CD4-positive, alpha-beta T cell (primary cell): ENCODE measurements around the gene IL11. TPM values are rescaled to one million over a fixed set of nuclear protein-coding genes. Genes with fewer than 3 reads are reported as not detected.

Source experiments
- ATAC-seq: fragments of 200-7000 bp; cut with Tn5 transposase; one replicate; pipeline ENCODE4 v1.10.0; 2022; ENCODE audit warnings: mild to moderate bottlenecking; ENCODE audit not compliant: poor library complexity
- CTCF ChIA-PET: fragments of 350-600 bp; sonication (Branson Sonifier 250); formaldehyde crosslinking; loops from one replicate; lab custom pipeline; 2021; ENCODE audit warnings: antibody characterized with exemption, inconsistent platforms; lab: Charles Lee
- POLR2A ChIA-PET: fragments of 350-600 bp; sonication (Branson Sonifier 250); formaldehyde crosslinking; loops from one replicate; lab custom pipeline; 2021; ENCODE audit warnings: antibody characterized with exemption, inconsistent platforms; lab: Charles Lee
- DNase-seq, 14 experiments: peaks; one replicate each; pipeline ENCODE4 v3.0.0-alpha.2; 2013 to 2020; ENCODE audit warnings: mixed read lengths in 2 of 14
- H3K27ac ChIP-seq, 2 donors: one replicate each; pipeline versions ENCODE4 v1.5.1 to v1.7.0; 2013; ENCODE audit warnings: low read length in 2 of 2, low read depth in 1 of 2, mild to moderate bottlenecking in 1 of 2
- H3K27me3 ChIP-seq, 2 experiments: 1 replicate in 1 of 2; 2 replicates in 1 of 2; pipeline versions ENCODE4 v1.6.1 to v1.7.0; 2013; ENCODE audit warnings: low read length in 2 of 2, control low read depth in 1 of 2, mild to moderate bottlenecking in 1 of 2, moderate library complexity in 1 of 2; ENCODE audit not compliant: insufficient read depth in 2 of 2, control insufficient read depth in 1 of 2
- H3K36me3 ChIP-seq: one replicate; pipeline ENCODE4 v1.6.1; 2013; ENCODE audit warnings: low read length, control low read depth; ENCODE audit not compliant: insufficient read depth
- H3K4me1 ChIP-seq: one replicate; pipeline ENCODE4 v1.6.1; 2013; ENCODE audit warnings: low read length, control low read depth; ENCODE audit not compliant: insufficient read depth
- H3K4me3 ChIP-seq: one replicate; pipeline ENCODE4 v1.5.1; 2013; ENCODE audit warnings: mild to moderate bottlenecking, low read length, moderate library complexity
- H3K9me3 ChIP-seq, 2 experiments: 1 replicate in 1 of 2; 2 replicates in 1 of 2; pipeline versions ENCODE4 v1.6.1 to v1.7.0; 2013; ENCODE audit warnings: low read length in 2 of 2, mild to moderate bottlenecking in 2 of 2, control low read depth in 1 of 2, moderate library complexity in 1 of 2; ENCODE audit not compliant: control insufficient read depth in 1 of 2, insufficient read depth in 1 of 2
- H3K27ac Mint-ChIP-seq: one replicate; pipeline ENCODE4 v1.8.0; 2020; ENCODE audit warnings: mixed read lengths
- H3K27me3 Mint-ChIP-seq: one replicate; pipeline ENCODE4 v1.8.0; 2021; ENCODE audit warnings: mixed read lengths
- H3K36me3 Mint-ChIP-seq: one replicate; pipeline ENCODE4 v1.8.0; 2021; ENCODE audit warnings: low read depth, mixed read lengths
- H3K4me1 Mint-ChIP-seq: one replicate; pipeline ENCODE4 v1.8.0; 2021; ENCODE audit warnings: low read depth, mixed read lengths
- H3K4me3 Mint-ChIP-seq: one replicate; pipeline ENCODE4 v1.8.0; 2020; ENCODE audit warnings: mild to moderate bottlenecking, mixed read lengths
- H3K9me3 Mint-ChIP-seq: one replicate; pipeline ENCODE4 v1.8.0; 2020; ENCODE audit warnings: mixed read lengths
- CTCF ChIP-seq: fragments of 200-600 bp; IDR thresholded peaks from one replicate; pipeline ENCODE4 v1.8.0; 2022; ENCODE audit warnings: antibody characterized with exemption, mild to moderate bottlenecking
- intact Hi-C, 2 experiments: fragments of 100-400 bp; cut with DNase I in 1 of 2; cut with micrococcal nuclease in 1 of 2; formaldehyde crosslinking; loops; one replicate each; pipeline versions ENCODE4 v1.15.1 to v1.9.0; 2023 to 2025; cut with DNase I, micrococcal nuclease
- total RNA-seq, 174 experiments: library from RNA in 2 of 174; stranded (reverse) in 2 of 174; gene quantifications; one replicate each; pipeline ENCODE4 v1.2.3 and lab custom pipeline; 2021 to 2026

Gene IL11
- total RNA-seq, 2 experiments from 2014 or later: 0.22 to 0.92 TPM

DNA sequence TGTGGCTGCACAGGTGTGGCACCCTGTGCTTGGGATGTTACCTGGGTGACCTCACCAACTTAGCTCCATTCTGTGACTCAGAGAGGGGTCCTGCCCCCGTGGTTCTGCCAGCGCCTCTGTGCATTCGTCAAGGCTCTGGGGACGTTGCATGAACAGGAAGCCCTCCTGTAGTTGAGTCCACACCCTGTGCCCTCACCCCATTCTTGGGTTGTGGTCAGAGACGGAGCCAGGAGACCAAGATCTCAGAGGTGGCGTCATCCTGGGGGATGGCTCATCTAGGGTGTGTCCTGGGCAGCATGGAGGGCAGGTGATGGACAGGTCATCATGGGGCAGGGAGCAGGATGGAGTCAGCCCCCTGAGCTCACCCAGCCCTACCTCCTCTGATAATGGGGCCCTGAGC is 18.2 kb downstream of the IL11 start:
- Mint-ChIP-seq H3K4me3 (no peak overlapping the region), H3K4me1 (peaks cover 25% of the 10 kb centered on the region), H3K9me3 (no peaks in the 10 kb centered on the region), H3K36me3 (no peaks in the 10 kb centered on the region), H3K27me3 (peaks cover 52% of the 10 kb centered on the region), H3K27ac (no peak overlapping the region)
- no peak for DNase-seq
- Histone ChIP-seq H3K27me3 (peaks cover 34% of the 10 kb centered on the region in 2 experiments), H3K27ac (no peak overlapping the region), H3K36me3 (no peaks in the 10 kb centered on the region), H3K4me1 (peaks cover 29% of the 10 kb centered on the region), H3K4me3 (no peak overlapping the region), H3K9me3 (peaks cover 0 to 31% of the 10 kb centered on the region in 2 experiments)
- CTCF ChIA-PET: interaction anchor here (1.3 kb wide), 1 partner anchor 13 kb away, joined by 3 read pairs; no protein-coding TSS in a partner anchor
- POLR2A ChIA-PET: interaction anchor here (0.6 to 0.9 kb wide), 2 partner anchors 9 to 13 kb away, joined by 3 read pairs; partner anchors contain the start of gene KMT5C
- intact Hi-C loops: loop anchor here in 1 of 2 experiments (5.0 kb wide), 1 partner anchor 35 kb away; the partner anchor contains the start of gene RPL28
- no peak for ATAC-seq
- TF ChIP-seq CTCF: no peak

GRCh38 chr19:55350620-55351315 is 19.5 kb downstream of the IL11 start:
- H3K27ac ChIP-seq: no peak overlapping the region
- DNase-seq (no peak), ATAC-seq (no peak)
- no peak overlapping the region for H3K4me3 ChIP-seq
- H3K36me3 ChIP-seq: no peaks in the 10 kb centered on the region
- H3K9me3 ChIP-seq: peaks cover 0 to 31% of the 10 kb centered on the region in 2 experiments
- intact Hi-C loops: loop anchor here in 1 of 2 experiments (5.0 kb wide), 1 partner anchor 37 kb away; the partner anchor contains the start of gene RPL28
- H3K4me3 Mint-ChIP-seq: peak overlapping the region; percentile 38
- peaks cover 34% of the 10 kb centered on the region in 2 experiments for H3K27me3 ChIP-seq
- no peak for TF ChIP-seq CTCF
- peaks cover 29% of the 10 kb centered on the region for H3K4me1 ChIP-seq
- H3K36me3 Mint-ChIP-seq: peaks cover under 1% of the 10 kb centered on the region
- H3K4me1 Mint-ChIP-seq: peaks cover 25% of the 10 kb centered on the region
- H3K27me3 Mint-ChIP-seq: peaks cover 44% of the 10 kb centered on the region
- no peak overlapping the region for H3K27ac Mint-ChIP-seq
- CTCF ChIA-PET: no interaction called here
- POLR2A ChIA-PET: interaction anchor here (1.4 kb wide), 1 partner anchor 12 kb away, joined by 11 read pairs; the partner anchor contains the start of gene KMT5C
- H3K9me3 Mint-ChIP-seq: no peaks in the 10 kb centered on the region

DNA sequence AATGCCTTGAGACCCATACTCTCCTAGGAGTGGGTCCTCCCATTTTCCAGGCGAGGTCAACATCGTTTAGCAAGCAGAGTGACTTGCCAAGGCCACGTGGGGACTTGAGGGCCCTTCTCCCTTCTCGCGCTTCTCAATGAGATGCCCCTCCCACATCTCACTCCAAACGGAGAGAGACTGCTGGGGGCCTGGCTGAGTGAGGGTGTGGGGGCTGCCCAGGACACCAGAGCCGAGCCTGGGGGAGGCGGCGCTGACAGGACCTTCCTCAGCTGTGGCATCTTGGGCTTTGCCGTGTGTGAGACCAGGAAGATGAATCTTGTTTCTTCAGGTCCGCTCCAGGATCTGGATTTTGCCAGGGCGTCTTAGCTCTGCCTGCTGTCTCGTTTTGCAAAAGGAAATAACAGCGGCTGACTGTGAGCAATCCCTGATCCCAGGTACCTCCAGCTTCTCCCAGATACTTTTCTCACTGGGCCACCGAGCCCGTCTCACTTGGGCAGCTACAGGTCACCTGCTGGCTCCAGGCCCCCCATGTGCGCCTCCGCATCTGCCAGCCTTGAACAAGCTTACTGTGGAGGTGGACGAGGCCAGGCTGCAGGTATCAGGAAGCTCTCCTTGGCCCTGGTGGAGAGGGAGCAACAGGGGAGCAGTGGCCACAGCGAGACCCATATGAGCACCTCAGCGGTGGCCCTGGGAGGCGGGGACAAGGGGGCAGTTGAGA is 21.8 kb downstream of the IL11 start:
- H3K4me3 ChIP-seq: no peak overlapping the region
- H3K4me3 Mint-ChIP-seq: no peak overlapping the region
- H3K36me3 Mint-ChIP-seq: peaks cover 11% of the 10 kb centered on the region
- peaks cover 18% of the 10 kb centered on the region for H3K4me1 Mint-ChIP-seq
- DNase-seq: no peak
- no peak overlapping the region for H3K27ac ChIP-seq
- peaks cover 3% of the 10 kb centered on the region for H3K36me3 ChIP-seq
- ChIA-PET CTCF (interaction anchor here (1.3 kb wide), 1 partner anchor 18 kb away, joined by 3 read pairs; no protein-coding TSS in a partner anchor), POLR2A (interaction anchor here (0.7 to 1.3 kb wide), 2 partner anchors 10 to 21 kb away, joined by 3 to 5 read pairs; partner anchors contain the start of gene KMT5C)
- peaks cover 31% of the 10 kb centered on the region for H3K27me3 Mint-ChIP-seq
- H3K9me3 Mint-ChIP-seq: no peaks in the 10 kb centered on the region
- TF ChIP-seq CTCF: no peak
- H3K9me3 ChIP-seq: peaks cover 0 to 21% of the 10 kb centered on the region in 2 experiments
- no peak overlapping the region for H3K27ac Mint-ChIP-seq
- H3K27me3 ChIP-seq: peaks cover 23 to 24% of the 10 kb centered on the region in 2 experiments
- no peak for ATAC-seq
- peaks cover 12% of the 10 kb centered on the region for H3K4me1 ChIP-seq
- intact Hi-C loops: no loop called here
